DOHH2 (cell line): ENCODE results near the gene SPEM3.
"Not testable (repeated sequence)": the region's sequence is repeated elsewhere in the genome, so short reads cannot be mapped to it uniquely, and the experiment has no call there.

Experiments used
- H3F3A ChIP-seq: fragments of 200-600 bp; sonication (generic), shearing (Covaris generic); 2 replicates; pipeline ENCODE4 v1.6.0; 2016; ENCODE audit warnings: antibody characterized with exemption, mild to moderate bottlenecking; ENCODE audit not compliant: control insufficient read depth, insufficient read depth
- H3K27ac ChIP-seq: fragments of 200-600 bp; sonication (generic); 2 replicates; pipeline ENCODE4 v1.5.1; 2014; ENCODE audit warnings: low read depth, mild to moderate bottlenecking, low read length, moderate library complexity
- H3K27me3 ChIP-seq: fragments of 200-600 bp; sonication (generic); 2 replicates; pipeline ENCODE4 v1.6.1; 2014; ENCODE audit warnings: mild to moderate bottlenecking, low read length, mixed read lengths; ENCODE audit not compliant: control insufficient read depth
- H3K36me3 ChIP-seq: fragments of 200-600 bp; sonication (generic); 2 replicates; pipeline ENCODE4 v1.6.1; 2014; ENCODE audit warnings: mild to moderate bottlenecking, low read length, moderate library complexity, mixed read lengths; ENCODE audit not compliant: control insufficient read depth
- H3K4me1 ChIP-seq: fragments of 200-600 bp; sonication (generic); 2 replicates; pipeline ENCODE4 v1.6.1; 2014; ENCODE audit warnings: mild to moderate bottlenecking, low read length, mixed read lengths; ENCODE audit not compliant: control insufficient read depth
- H3K4me2 ChIP-seq: fragments of 200-600 bp; sonication (generic); 2 replicates; pipeline ENCODE4 v1.6.0; 2014; ENCODE audit warnings: mild to moderate bottlenecking, low read length, moderate library complexity
- H3K4me3 ChIP-seq: fragments of 200-600 bp; sonication (generic); 2 replicates; pipeline ENCODE4 v1.5.1; 2014; ENCODE audit warnings: mild to moderate bottlenecking, low read length, mixed read lengths
- H3K79me2 ChIP-seq: fragments of 200-600 bp; sonication (generic); 2 replicates; pipeline ENCODE4 v1.6.1; 2014; ENCODE audit warnings: mild to moderate bottlenecking, low read length, mixed read lengths; ENCODE audit not compliant: control insufficient read depth
- H3K9me2 ChIP-seq: fragments of 200-600 bp; sonication (generic); replicated peaks from 2 replicates; pipeline ENCODE4 v1.6.1; 2014; ENCODE audit warnings: mild to moderate bottlenecking, low read length, mixed read lengths; ENCODE audit not compliant: control insufficient read depth
- H3K9me3 ChIP-seq: fragments of 200-600 bp; sonication (generic); 2 replicates; pipeline ENCODE4 v1.6.1; 2014; ENCODE audit warnings: antibody characterized with exemption, low read length, mixed read lengths; ENCODE audit not compliant: control insufficient read depth, insufficient read depth
- H4K20me1 ChIP-seq: fragments of 200-600 bp; sonication (generic); 2 replicates; pipeline ENCODE4 v1.6.0; 2014; ENCODE audit warnings: low read depth, mild to moderate bottlenecking, antibody characterized with exemption, low read length, moderate library complexity; ENCODE audit not compliant: control insufficient read depth, insufficient read depth
- EZH2phosphoT487 ChIP-seq: fragments of 200-600 bp; sonication (generic); IDR thresholded peaks from 2 replicates; pipeline ENCODE4 v1.6.1; 2017; ENCODE audit warnings: borderline replicate concordance, mild to moderate bottlenecking, antibody characterized with exemption, low read length, moderate library complexity, mixed read lengths
- TF ChIP-seq, protein P1 (sequence below): fragments of 200-600 bp; sonication (generic); IDR thresholded peaks from one replicate; pipeline ENCODE4 v1.5.1; 2014; ENCODE audit warnings: antibody characterized with exemption, mild to moderate bottlenecking, low read depth, low read length; ENCODE audit not compliant: poor library complexity, severe bottlenecking

The SPEM3 gene

DNA sequence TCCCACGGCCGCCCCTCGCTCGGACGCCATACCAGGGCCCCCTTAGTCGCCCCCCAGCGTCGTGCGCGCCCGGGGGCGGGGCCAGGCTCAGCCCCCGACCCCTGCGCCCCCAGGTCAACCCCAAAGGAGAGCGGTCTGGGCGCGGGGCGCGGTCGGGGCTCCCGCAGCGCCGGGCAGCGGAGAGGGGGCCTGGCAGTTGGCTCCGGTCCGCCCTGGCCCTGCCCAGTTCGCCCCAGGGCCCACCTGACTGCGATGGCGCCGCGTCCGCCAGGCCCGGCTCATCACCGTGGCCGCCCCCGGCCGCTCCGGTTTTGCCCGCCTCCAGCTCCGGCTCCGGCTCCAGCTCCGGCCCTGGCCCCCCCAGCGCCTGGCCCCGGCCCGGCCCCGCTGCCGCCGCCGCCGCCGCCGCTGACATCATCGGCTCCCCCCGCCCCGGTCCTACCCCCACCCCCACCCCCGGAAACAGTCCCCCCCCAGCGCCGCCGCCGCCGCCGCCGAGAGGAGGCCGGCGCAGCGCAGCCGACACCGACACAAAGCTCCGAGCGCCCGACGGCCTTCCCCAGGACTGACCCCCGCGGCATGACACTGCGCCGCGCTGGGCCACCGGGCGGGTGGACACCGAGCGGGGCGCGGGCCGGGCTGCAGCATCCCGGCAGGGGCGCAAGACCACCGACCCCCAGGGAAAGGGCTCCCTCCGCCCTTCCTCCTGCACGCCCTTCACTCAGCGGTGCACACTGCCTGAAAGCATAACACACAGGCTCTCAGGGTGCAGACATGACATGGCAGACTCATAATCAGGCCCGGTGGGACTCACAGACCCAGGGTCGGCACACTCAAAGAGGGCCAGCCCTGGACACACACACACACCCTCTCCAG, 50.8 kb downstream of the SPEM3 start, which contains the start of gene ZBTB4:
Gene ZBTB4, minus strand, starts transcription at position 419 of the 876 bp plus-strand sequence. CDS start 12,830 bp downstream, outside the sequence.
- Histone ChIP-seq H3K4me1 (peaks cover 35% of the 10 kb centered on the region), H3K9me2 (no peaks in the 10 kb centered on the region), H3K79me2 (peaks cover 41% of the 10 kb centered on the region), H4K20me1 (no peaks in the 10 kb centered on the region), H3F3A (peaks cover 3% of the 10 kb centered on the region; the same call in 1 of the 2 replicates), H3K36me3 (no peaks in the 10 kb centered on the region), H3K27ac (no peak within 1 kb of the TSS), H3K9me3 (no peaks in the 10 kb centered on the region), H3K27me3 (no peaks in the 10 kb centered on the region), H3K4me2 (peak within 1 kb of the TSS; percentile 92), H3K4me3 (peak within 1 kb of the TSS; percentile 83)
- TF ChIP-seq, protein P1, sequence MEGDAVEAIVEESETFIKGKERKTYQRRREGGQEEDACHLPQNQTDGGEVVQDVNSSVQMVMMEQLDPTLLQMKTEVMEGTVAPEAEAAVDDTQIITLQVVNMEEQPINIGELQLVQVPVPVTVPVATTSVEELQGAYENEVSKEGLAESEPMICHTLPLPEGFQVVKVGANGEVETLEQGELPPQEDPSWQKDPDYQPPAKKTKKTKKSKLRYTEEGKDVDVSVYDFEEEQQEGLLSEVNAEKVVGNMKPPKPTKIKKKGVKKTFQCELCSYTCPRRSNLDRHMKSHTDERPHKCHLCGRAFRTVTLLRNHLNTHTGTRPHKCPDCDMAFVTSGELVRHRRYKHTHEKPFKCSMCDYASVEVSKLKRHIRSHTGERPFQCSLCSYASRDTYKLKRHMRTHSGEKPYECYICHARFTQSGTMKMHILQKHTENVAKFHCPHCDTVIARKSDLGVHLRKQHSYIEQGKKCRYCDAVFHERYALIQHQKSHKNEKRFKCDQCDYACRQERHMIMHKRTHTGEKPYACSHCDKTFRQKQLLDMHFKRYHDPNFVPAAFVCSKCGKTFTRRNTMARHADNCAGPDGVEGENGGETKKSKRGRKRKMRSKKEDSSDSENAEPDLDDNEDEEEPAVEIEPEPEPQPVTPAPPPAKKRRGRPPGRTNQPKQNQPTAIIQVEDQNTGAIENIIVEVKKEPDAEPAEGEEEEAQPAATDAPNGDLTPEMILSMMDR = no peak
- no peak for TF ChIP-seq EZH2phosphoT487

DNA sequence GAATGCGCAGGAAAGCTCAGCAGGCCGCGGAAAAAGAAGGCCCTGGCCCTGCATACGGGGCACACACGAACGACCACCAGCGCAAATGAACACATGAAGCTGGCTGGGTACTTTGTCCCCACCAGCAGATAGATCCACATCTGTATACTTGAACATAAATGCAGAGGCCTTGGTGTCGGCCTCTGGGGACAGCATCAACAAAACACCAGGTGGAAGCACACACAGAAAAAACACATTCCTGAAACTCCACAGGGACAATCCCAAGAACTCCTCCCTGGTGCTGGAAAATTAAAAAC, 51.4 kb downstream of the SPEM3 start:
- H3K27ac ChIP-seq = no peak overlapping the region
- no peaks in the 10 kb centered on the region for H3K9me3 ChIP-seq
- no peaks in the 10 kb centered on the region for H3K27me3 ChIP-seq
- peaks cover 46% of the 10 kb centered on the region for H3K79me2 ChIP-seq
- peaks cover 3% of the 10 kb centered on the region; the same call in 1 of the 2 replicates for H3F3A ChIP-seq
- TF ChIP-seq EZH2phosphoT487 = no peak
- TF ChIP-seq, protein P1 = no peak
- peaks cover 3% of the 10 kb centered on the region; the same call in 1 of the 2 replicates for H3K36me3 ChIP-seq
- H4K20me1 ChIP-seq = no peaks in the 10 kb centered on the region
- H3K9me2 ChIP-seq = no peaks in the 10 kb centered on the region
- H3K4me3 ChIP-seq = peak overlapping the region; percentile 83
- H3K4me1 ChIP-seq = peaks cover 35% of the 10 kb centered on the region
- peak overlapping the region; percentile 92 for H3K4me2 ChIP-seq

DNA sequence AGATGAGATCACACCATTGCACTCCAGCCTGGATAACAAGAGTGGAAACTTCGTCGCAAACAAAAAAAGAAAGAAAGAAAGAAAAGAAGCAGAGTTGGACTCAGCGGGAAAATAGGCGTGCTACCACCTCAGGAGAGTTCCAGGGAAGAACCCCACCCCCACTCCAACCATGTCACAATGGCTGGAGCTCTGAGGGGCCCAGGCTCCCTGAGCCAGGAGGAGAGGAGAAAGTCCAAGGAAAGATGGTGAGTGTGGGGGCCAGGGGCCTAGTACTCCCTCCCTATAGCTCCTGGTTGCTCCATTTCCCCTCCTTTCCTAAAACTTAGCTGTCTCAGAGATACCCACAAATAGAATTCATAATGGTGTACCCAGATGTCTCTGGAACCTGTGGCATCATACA, 52.6 kb downstream of the SPEM3 start, which contains the start of gene SLC35G6:
Gene SLC35G6, plus strand, starts transcription at position 172 of the 400 bp plus-strand sequence. Its CDS starts 71 bp downstream, at position 243.
- H3K27ac ChIP-seq, H4K20me1 ChIP-seq, H3K27me3 ChIP-seq, H3K9me3 ChIP-seq, H3K9me2 ChIP-seq, H3F3A ChIP-seq: not testable (repeated sequence)
- peaks cover 12% of the 10 kb centered on the region for H3K36me3 ChIP-seq
- peaks cover 42% of the 10 kb centered on the region for H3K4me1 ChIP-seq
- H3K79me2 ChIP-seq = peaks cover 51% of the 10 kb centered on the region
- H3K4me2 ChIP-seq = peak within 1 kb of the TSS; percentile 92
- H3K4me3 ChIP-seq = peak within 1 kb of the TSS; percentile 83; the same call in 1 of the 2 replicates

DNA sequence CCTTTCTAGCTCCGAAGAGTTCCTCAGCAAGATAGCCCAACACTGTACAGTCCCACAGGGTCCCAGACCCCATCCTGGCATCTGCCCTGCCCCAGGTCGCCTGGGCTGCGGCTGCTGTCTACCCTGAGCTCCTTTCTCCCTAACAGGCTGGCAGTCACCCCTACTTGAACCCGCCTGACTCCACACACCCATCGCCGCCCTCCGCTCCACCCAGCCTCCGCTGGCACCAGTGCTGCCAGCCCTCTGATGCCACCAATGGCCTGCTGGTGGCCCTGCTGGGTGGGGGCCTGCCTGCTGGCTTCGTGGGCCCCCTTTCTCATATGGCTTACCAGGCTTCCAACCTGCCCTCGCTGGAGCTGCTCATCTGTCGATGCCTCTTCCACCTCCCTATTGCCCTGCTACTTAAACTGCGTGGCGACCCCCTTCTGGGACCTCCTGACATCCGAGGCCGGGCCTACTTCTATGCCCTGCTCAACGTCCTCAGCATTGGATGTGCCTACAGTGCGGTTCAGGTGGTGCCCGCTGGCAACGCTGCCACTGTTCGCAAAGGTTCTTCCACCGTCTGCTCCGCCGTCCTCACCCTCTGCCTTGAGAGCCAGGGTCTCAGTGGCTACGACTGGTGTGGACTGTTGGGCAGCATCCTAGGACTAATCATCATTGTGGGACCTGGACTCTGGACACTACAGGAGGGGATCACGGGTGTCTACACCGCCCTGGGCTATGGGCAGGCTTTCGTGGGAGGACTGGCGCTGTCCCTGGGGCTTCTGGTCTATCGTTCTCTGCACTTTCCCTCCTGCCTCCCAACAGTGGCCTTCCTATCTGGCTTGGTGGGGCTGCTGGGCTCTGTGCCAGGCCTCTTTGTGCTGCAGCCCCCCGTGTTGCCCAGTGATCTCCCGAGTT, 53.4 kb downstream of the SPEM3 start:
- H3F3A ChIP-seq, H3K27ac ChIP-seq, H3K4me2 ChIP-seq, H3K9me2 ChIP-seq, H3K27me3 ChIP-seq, H3K4me3 ChIP-seq, H3K9me3 ChIP-seq: not testable (repeated sequence)
- Histone ChIP-seq H3K79me2 (peaks cover 51% of the 10 kb centered on the region), H3K36me3 (peaks cover 16% of the 10 kb centered on the region), H3K4me1 (peaks cover 49% of the 10 kb centered on the region), H4K20me1 (peaks cover 11% of the 10 kb centered on the region)
